SU-DHL-6 (cell line): Measurements from ENCODE around the gene NIPA2.

Experiments used
- H2AFZ ChIP-seq: fragments of 200-600 bp; sonication (generic); 2 replicates; pipeline ENCODE4 v1.6.1; 2014; ENCODE audit warnings: low read depth, mild to moderate bottlenecking, moderate library complexity, mixed read lengths, antibody characterized with exemption, low read length; ENCODE audit not compliant: severe bottlenecking
- H3F3A ChIP-seq: fragments of 200-600 bp; shearing (Covaris generic); 2 replicates; pipeline ENCODE4 v1.6.0; 2016; ENCODE audit warnings: antibody characterized with exemption, mild to moderate bottlenecking; ENCODE audit not compliant: insufficient read depth
- H3K27ac ChIP-seq: fragments of 200-600 bp; sonication (generic); 2 replicates; pipeline ENCODE4 v1.5.1; 2016; ENCODE audit warnings: low read depth, mild to moderate bottlenecking, low read length, moderate library complexity, mixed read lengths
- H3K27me3 ChIP-seq: fragments of 200-600 bp; sonication (generic), shearing (Covaris generic); 2 replicates; pipeline ENCODE4 v1.6.0; 2014; ENCODE audit warnings: mild to moderate bottlenecking, low read length
- H3K36me3 ChIP-seq: fragments of 200-600 bp; sonication (generic); 2 replicates; pipeline ENCODE4 v1.6.1; 2014; ENCODE audit warnings: mild to moderate bottlenecking, low read length, mixed read lengths
- H3K4me2 ChIP-seq: fragments of 300-600, 200-600 bp; shearing (Covaris generic), sonication (generic); 2 replicates; pipeline ENCODE4 v1.6.0; 2014; ENCODE audit warnings: low read length, low read depth, mild to moderate bottlenecking; ENCODE audit not compliant: poor library complexity, severe bottlenecking
- H3K4me3 ChIP-seq: fragments of 200-600 bp; sonication (generic); 2 replicates; pipeline ENCODE4 v1.5.1; 2014; ENCODE audit warnings: antibody characterized with exemption, low read length, mild to moderate bottlenecking, mixed read lengths; ENCODE audit not compliant: insufficient read depth, poor library complexity, severe bottlenecking
- H3K79me2 ChIP-seq: fragments of 200-600 bp; sonication (generic); 2 replicates; pipeline ENCODE4 v1.6.1; 2014; ENCODE audit warnings: mild to moderate bottlenecking, low read length, moderate library complexity; ENCODE audit not compliant: insufficient read depth
- H3K9ac ChIP-seq: fragments of 200-600 bp; sonication (generic); 2 replicates; pipeline ENCODE4 v1.7.0; 2014; ENCODE audit warnings: mild to moderate bottlenecking, low read length
- H3K9me2 ChIP-seq: fragments of 200-600 bp; sonication (generic); replicated peaks from 2 replicates; pipeline ENCODE4 v1.6.1; 2014; ENCODE audit warnings: low read length; ENCODE audit not compliant: insufficient read depth
- H3K9me3 ChIP-seq: fragments of 200-600 bp; sonication (generic); 2 replicates; pipeline ENCODE4 v1.6.1; 2014; ENCODE audit warnings: low read length, mixed read lengths; ENCODE audit not compliant: insufficient read depth
- H4K20me1 ChIP-seq: fragments of 200-600 bp; sonication (generic); 2 replicates; pipeline ENCODE4 v1.6.1; 2014; ENCODE audit warnings: low read depth, mild to moderate bottlenecking, antibody characterized with exemption, low read length, moderate library complexity, mixed read lengths
- EZH2phosphoT487 ChIP-seq: fragments of 200-600 bp; sonication (generic), shearing (Covaris generic); conservative IDR thresholded peaks from 2 replicates; pipeline ENCODE4 v1.6.1; 2018; ENCODE audit warnings: mild to moderate bottlenecking, antibody characterized with exemption, low read length, moderate library complexity, mixed read lengths
- TF ChIP-seq, protein P1 (sequence below): fragments of 200-600 bp; sonication (generic); IDR thresholded peaks from one replicate; pipeline ENCODE4 v1.5.1; 2017; ENCODE audit warnings: antibody characterized with exemption, mild to moderate bottlenecking, low read length, moderate library complexity; ENCODE audit not compliant: insufficient read depth, poor library complexity, severe bottlenecking

The NIPA2 gene

DNA sequence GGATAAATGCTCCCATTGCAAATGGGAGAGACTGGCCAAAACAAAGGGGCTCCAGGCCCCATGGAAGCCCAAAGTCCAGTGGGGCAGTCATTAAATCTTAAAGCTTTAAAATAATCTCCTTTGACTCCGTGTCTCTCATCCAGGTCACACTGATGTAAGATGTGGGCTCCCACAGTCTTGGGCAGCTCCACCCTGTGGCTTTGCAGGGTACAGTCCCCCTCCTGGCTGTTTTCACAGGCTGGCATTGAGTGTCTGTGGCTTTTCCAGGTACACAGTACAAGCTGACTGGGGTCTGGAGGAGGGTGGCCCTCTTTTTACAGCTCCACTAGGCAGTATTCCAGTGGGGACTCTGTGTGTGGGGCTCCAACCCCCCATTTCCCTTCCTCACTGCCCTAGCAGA is 45.9 kb downstream of the NIPA2 start:
- TF ChIP-seq, protein P1, sequence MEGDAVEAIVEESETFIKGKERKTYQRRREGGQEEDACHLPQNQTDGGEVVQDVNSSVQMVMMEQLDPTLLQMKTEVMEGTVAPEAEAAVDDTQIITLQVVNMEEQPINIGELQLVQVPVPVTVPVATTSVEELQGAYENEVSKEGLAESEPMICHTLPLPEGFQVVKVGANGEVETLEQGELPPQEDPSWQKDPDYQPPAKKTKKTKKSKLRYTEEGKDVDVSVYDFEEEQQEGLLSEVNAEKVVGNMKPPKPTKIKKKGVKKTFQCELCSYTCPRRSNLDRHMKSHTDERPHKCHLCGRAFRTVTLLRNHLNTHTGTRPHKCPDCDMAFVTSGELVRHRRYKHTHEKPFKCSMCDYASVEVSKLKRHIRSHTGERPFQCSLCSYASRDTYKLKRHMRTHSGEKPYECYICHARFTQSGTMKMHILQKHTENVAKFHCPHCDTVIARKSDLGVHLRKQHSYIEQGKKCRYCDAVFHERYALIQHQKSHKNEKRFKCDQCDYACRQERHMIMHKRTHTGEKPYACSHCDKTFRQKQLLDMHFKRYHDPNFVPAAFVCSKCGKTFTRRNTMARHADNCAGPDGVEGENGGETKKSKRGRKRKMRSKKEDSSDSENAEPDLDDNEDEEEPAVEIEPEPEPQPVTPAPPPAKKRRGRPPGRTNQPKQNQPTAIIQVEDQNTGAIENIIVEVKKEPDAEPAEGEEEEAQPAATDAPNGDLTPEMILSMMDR: no peak
- TF ChIP-seq EZH2phosphoT487: no peak
- Histone ChIP-seq H3K27ac (no peak overlapping the region), H3K9me2 (no peaks in the 10 kb centered on the region), H4K20me1 (no peaks in the 10 kb centered on the region), H3K9ac (no peak overlapping the region), H3K4me2 (no peak overlapping the region), H3K27me3 (no peaks in the 10 kb centered on the region), H3K36me3 (no peaks in the 10 kb centered on the region), H3K79me2 (no peaks in the 10 kb centered on the region), H2AFZ (no peak overlapping the region), H3K9me3 (no peaks in the 10 kb centered on the region), H3K4me3 (no peak overlapping the region), H3F3A (no peaks in the 10 kb centered on the region)

- no peaks in the 10 kb centered on the region for H3K79me2 ChIP-seq
- H3K9me3 ChIP-seq: no peaks in the 10 kb centered on the region
- no peaks in the 10 kb centered on the region for H3F3A ChIP-seq
- no peaks in the 10 kb centered on the region for H4K20me1 ChIP-seq
- no peak overlapping the region for H3K9ac ChIP-seq
- no peak overlapping the region for H3K4me2 ChIP-seq
- H3K9me2 ChIP-seq: no peaks in the 10 kb centered on the region
- H3K27me3 ChIP-seq: no peaks in the 10 kb centered on the region
- no peak overlapping the region for H3K27ac ChIP-seq
- H2AFZ ChIP-seq: no peak overlapping the region
- no peaks in the 10 kb centered on the region for H3K36me3 ChIP-seq
- H3K4me3 ChIP-seq: no peak overlapping the region
- TF ChIP-seq EZH2phosphoT487: no peak
- TF ChIP-seq, protein P1: no peak
Observed at GRCh38 chr15:22885120-22885519, 46.7 kb downstream of the NIPA2 start.

GRCh38 chr15:22887157-22887951 is 48.9 kb downstream of the NIPA2 start:
- H4K20me1 ChIP-seq: no peaks in the 10 kb centered on the region
- no peak overlapping the region for H2AFZ ChIP-seq
- H3K79me2 ChIP-seq: no peaks in the 10 kb centered on the region
- no peak overlapping the region for H3K4me3 ChIP-seq
- H3K9ac ChIP-seq: no peak overlapping the region
- H3K9me2 ChIP-seq: no peaks in the 10 kb centered on the region
- no peaks in the 10 kb centered on the region for H3K27me3 ChIP-seq
- no peaks in the 10 kb centered on the region for H3K36me3 ChIP-seq
- no peak for TF ChIP-seq EZH2phosphoT487
- TF ChIP-seq, protein P1: no peak
- no peak overlapping the region for H3K4me2 ChIP-seq
- no peaks in the 10 kb centered on the region for H3K9me3 ChIP-seq
- no peaks in the 10 kb centered on the region for H3F3A ChIP-seq
- H3K27ac ChIP-seq: no peak overlapping the region
